ENCODE results near the gene NHS. TPM values are rescaled to one million over a fixed set of nuclear protein-coding genes. Genes with fewer than 3 reads are reported as not detected.

The NHS gene
- total and polyA plus RNA-seq, 2 of the 13 experiments (the other 11 are each of a cell fraction or from before 2014, with no cell fraction given): 0.02 TPM; not detected in 1

- FAIRE-seq (peak; percentile 93), ATAC-seq (peak; percentile 47), DNase-seq (ENCODE audit: low spot score) (peak; percentile 40)
- Histone ChIP-seq H3K27ac (ENCODE audit: extremely low read length, insufficient read depth, low read length) (peak overlapping the region; percentile 61), H2AFZ (ENCODE audit: low read length) (no peak overlapping the region), H3K27me3 (ENCODE audit: control insufficient read depth in 1 of 2, insufficient read depth in 2 of 2, low read length in 2 of 2) (no peaks in the 10 kb centered on the region), H3K9ac (ENCODE audit: insufficient read depth, low read depth, low read length) (peak overlapping the region; percentile 49), H3K9me3 (ENCODE audit: low read length) (no peaks in the 10 kb centered on the region), H3K36me3 (replicated peaks in 1 of 2; ENCODE audit: control insufficient read depth in 1 of 2, insufficient read depth in 2 of 2, low read length in 2 of 2) (no peaks in the 10 kb centered on the region), H4K20me1 (ENCODE audit: insufficient read depth, low read length) (peaks cover 5% of the 10 kb centered on the region; the same call in 1 of the 2 replicates), H3K4me1 (ENCODE audit: insufficient read depth, low read length) (peaks cover 44% of the 10 kb centered on the region), H3K4me2 (ENCODE audit: low read depth, low read length) (peak overlapping the region; percentile 73), H3K79me2 (ENCODE audit: insufficient read depth, low read length) (peaks cover 88% of the 10 kb centered on the region), H3K4me3 (replicated peaks in 1 of 3; ENCODE audit: insufficient read depth in 1 of 3, low read depth in 2 of 3, low read length in 3 of 3) (peak overlapping the region; percentile 48 to 81 (median 53))
- 0% methylated on average over 1 of the region's 9 CpGs for WGBS (ENCODE audit: low lambda C conversion rate)
- intact Hi-C loops (cut with micrococcal nuclease; ENCODE audit: unreplicated experiment): no loop called here
- TF ChIP-seq RBFOX2 (IDR thresholded peaks at IDR 0.05; ENCODE audit: low read depth, low read length) (peak; percentile 6; the same call in 1 of the 2 replicates), CREBL2 (CRISPR knock-in tag; IDR thresholded peaks at IDR 0.05; ENCODE audit: borderline replicate concordance) (no peak), ZNF263 (CRISPR knock-in tag; IDR thresholded peaks at IDR 0.05) (peak; percentile 62), ZBTB46 (CRISPR knock-in tag; IDR thresholded peaks at IDR 0.05; ENCODE audit: borderline replicate concordance) (no peak), MTF1 (CRISPR knock-in tag; IDR thresholded peaks at IDR 0.05) (no peak), HNF4A (CRISPR knock-in tag; IDR thresholded peaks at IDR 0.05) (0 out of 2 replicates have a peak, but pooled peaks have one; percentile 15), YEATS2 (CRISPR knock-in tag; IDR thresholded peaks at IDR 0.05; ENCODE audit: borderline replicate concordance) (no peak), SOX5 (CRISPR knock-in tag; IDR thresholded peaks at IDR 0.05; ENCODE audit: borderline replicate concordance) (peak; percentile 42; the same call in 1 of the 2 replicates), SOX13 (IDR thresholded peaks at IDR 0.05) (no peak), SOX13 (CRISPR knock-in tag; conservative IDR thresholded peaks at IDR 0.05 in 1 of 2, IDR thresholded peaks at IDR 0.05 in 1 of 2) (peak in 1 of 2 experiments; percentile 43; a peak in 1 of 4 replicates), SAP130 (CRISPR knock-in tag; IDR thresholded peaks at IDR 0.05; ENCODE audit: low read depth) (peak; percentile 36; the same call in 1 of the 2 replicates), SATB2 (CRISPR knock-in tag; IDR thresholded peaks at IDR 0.05) (no peak), POLR2G (IDR thresholded peaks at IDR 0.05; ENCODE audit: low read depth, low read length) (peak; percentile 26; the same call in 1 of the 2 replicates), SP5 (CRISPR knock-in tag; IDR thresholded peaks at IDR 0.05; ENCODE audit: borderline replicate concordance, low read depth) (peak; percentile 71)
- in situ Hi-C loops (cut with HindIII; ENCODE audit: extremely low pct_ligation_motif_present, low pct_unique_long_range_greater_than_20kb): no loop called here
- no TSS peak for BruUV-seq (replicated peaks)
- CTCF ChIA-PET (ENCODE audit: low intra/inter-chr PET ratio, low total read pairs): no interaction called here
- POLR2A ChIA-PET: interaction anchor here (2.2 kb wide), 1 partner anchor 34 kb away, joined by 10 read pairs; no protein-coding TSS in a partner anchor
Observed at GRCh38 chrX:17741123-17741511, 366.1 kb downstream of the NHS start.
